Mesendoderm (in vitro differentiated cells): ENCODE results near the gene HMCN2.
A peak's percentile ranks its signal among the peaks of the same experiment; 100 is the strongest.
"Not testable (repeated sequence)": the region's sequence is repeated elsewhere in the genome, so short reads cannot be mapped to it uniquely, and the experiment has no call there.

Source experiments
- DNase-seq: peaks from one replicate; pipeline ENCODE4 v3.0.0; 2013
- H2AK5ac ChIP-seq: 2 replicates; pipeline ENCODE4 v1.6.1; 2013; ENCODE audit warnings: low read length, inconsistent platforms
- H2BK120ac ChIP-seq: 2 replicates; pipeline ENCODE4 v1.6.1; 2013; ENCODE audit warnings: low read depth, mild to moderate bottlenecking, low read length, moderate library complexity, mixed read lengths
- H2BK15ac ChIP-seq: replicated peaks from 2 replicates; pipeline ENCODE4 v1.6.1; 2013; ENCODE audit warnings: low read depth, mild to moderate bottlenecking, moderate library complexity
- H2BK5ac ChIP-seq: 2 replicates; pipeline ENCODE4 v1.6.1; 2013; ENCODE audit warnings: low read length, inconsistent platforms
- H3K18ac ChIP-seq: 2 replicates; pipeline ENCODE4 v1.6.1; 2013; ENCODE audit warnings: mild to moderate bottlenecking, low read length, mixed read lengths
- H3K23ac ChIP-seq: one replicate; pipeline ENCODE4 v1.6.1; 2013; ENCODE audit warnings: low read length
- H3K27ac ChIP-seq: 2 replicates; pipeline ENCODE4 v1.5.1; 2013; ENCODE audit warnings: low read depth, mild to moderate bottlenecking, inconsistent platforms, low read length, moderate library complexity
- H3K27me3 ChIP-seq: 2 replicates; pipeline ENCODE4 v1.6.1; 2013; ENCODE audit warnings: low read length, control low read depth, mild to moderate bottlenecking, inconsistent platforms; ENCODE audit not compliant: insufficient read depth, poor library complexity
- H3K36me3 ChIP-seq: 2 replicates; pipeline ENCODE4 v1.6.1; 2013; ENCODE audit warnings: low read length, inconsistent platforms; ENCODE audit not compliant: control insufficient read depth, insufficient read depth
- H3K4ac ChIP-seq: one replicate; pipeline ENCODE4 v1.6.1; 2013; ENCODE audit warnings: low read depth, mild to moderate bottlenecking, low read length, moderate library complexity
- H3K4me1 ChIP-seq: 2 replicates; pipeline ENCODE4 v1.6.1; 2013; ENCODE audit warnings: low read depth, low read length, inconsistent platforms; ENCODE audit not compliant: control insufficient read depth
- H3K4me2 ChIP-seq: 2 replicates; pipeline ENCODE4 v1.6.1; 2013; ENCODE audit warnings: low read length
- H3K4me3 ChIP-seq: 2 replicates; pipeline ENCODE4 v1.5.1; 2013; ENCODE audit warnings: mild to moderate bottlenecking, low read length
- H3K56ac ChIP-seq: one replicate; pipeline ENCODE4 v1.6.1; 2013; ENCODE audit warnings: low read length
- H3K79me1 ChIP-seq: 2 replicates; pipeline ENCODE4 v1.6.1; 2013; ENCODE audit warnings: low read length, inconsistent platforms
- H3K79me2 ChIP-seq: 2 replicates; pipeline ENCODE4 v1.6.1; 2013; ENCODE audit warnings: mild to moderate bottlenecking, low read length; ENCODE audit not compliant: control insufficient read depth, insufficient read depth
- H3K9ac ChIP-seq: 2 replicates; pipeline ENCODE4 v1.6.1; 2013; ENCODE audit warnings: low read length, inconsistent platforms
- H4K5ac ChIP-seq: one replicate; pipeline ENCODE4 v1.6.1; 2013; ENCODE audit warnings: low read length
- H4K8ac ChIP-seq: one replicate; pipeline ENCODE4 v1.6.1; 2013; ENCODE audit warnings: low read depth, mild to moderate bottlenecking, control low read depth, low read length, moderate library complexity
- WGBS: extraction: QIAGEN DNeasy Blood & Tissue Kit; methylation state at CpG from one replicate; pipeline ENCODE4 v1.1.7; 2013; ENCODE audit warnings: low lambda C conversion rate, missing lambda C conversion rate; ENCODE audit not compliant: insufficient coverage; ENCODE audit errors: extremely low coverage; 5-methylcytosine and 5-hydroxymethylcytosine counted together

Gene HMCN2

GRCh38 chr9:130271473-130271872 is 5.9 kb downstream of the HMCN2 start:
- no peaks in the 10 kb centered on the region for H3K27me3 ChIP-seq
- DNase-seq, result no peak
- H3K36me3 ChIP-seq, result no peaks in the 10 kb centered on the region

GRCh38 chr9:130275156-130275555 is 9.6 kb downstream of the HMCN2 start:
- H2BK5ac ChIP-seq, result no peak overlapping the region
- DNase-seq, result no peak
- no peak overlapping the region for H2BK15ac ChIP-seq
- H3K23ac ChIP-seq, result no peak overlapping the region
- no peak overlapping the region for H3K9ac ChIP-seq
- H3K4ac ChIP-seq, result no peak overlapping the region
- no peak overlapping the region for H3K56ac ChIP-seq
- H3K4me1 ChIP-seq, result no peaks in the 10 kb centered on the region
- no CpG with 5 or more reads among the region's 9 CpGs for WGBS
- no peaks in the 10 kb centered on the region for H3K79me1 ChIP-seq
- no peak overlapping the region for H2AK5ac ChIP-seq
- H3K4me3 ChIP-seq, result no peak overlapping the region
- H3K4me2 ChIP-seq, result no peak overlapping the region
- no peak overlapping the region for H4K8ac ChIP-seq
- no peak overlapping the region for H3K18ac ChIP-seq
- H3K36me3 ChIP-seq, result no peaks in the 10 kb centered on the region
- H3K79me2 ChIP-seq, result no peaks in the 10 kb centered on the region
- no peak overlapping the region for H2BK120ac ChIP-seq
- H4K5ac ChIP-seq, result no peak overlapping the region
- H3K27me3 ChIP-seq, result no peaks in the 10 kb centered on the region
- no peak overlapping the region for H3K27ac ChIP-seq

More at GRCh38 chr9:130271473-130271872, 5.9 kb downstream of the HMCN2 start:
- H2AK5ac ChIP-seq, result no peak overlapping the region
- H3K79me2 ChIP-seq, result no peaks in the 10 kb centered on the region
- no peak overlapping the region for H4K8ac ChIP-seq
- no peak overlapping the region for H3K4me2 ChIP-seq
- H4K5ac ChIP-seq, result no peak overlapping the region
- no peak overlapping the region for H2BK15ac ChIP-seq
- H3K56ac ChIP-seq, result no peak overlapping the region
- H3K9ac ChIP-seq, result no peak overlapping the region
- no peak overlapping the region for H2BK5ac ChIP-seq
- H3K18ac ChIP-seq, result no peak overlapping the region
- H2BK120ac ChIP-seq, result no peak overlapping the region
- H3K27ac ChIP-seq, result no peak overlapping the region
- H3K79me1 ChIP-seq, result no peaks in the 10 kb centered on the region
- no peak overlapping the region for H3K4me3 ChIP-seq
- H3K4ac ChIP-seq, result no peak overlapping the region
- no CpG with 5 or more reads among the region's 6 CpGs for WGBS
- peaks cover 5% of the 10 kb centered on the region for H3K4me1 ChIP-seq
- H3K23ac ChIP-seq, result no peak overlapping the region

- no peak overlapping the region for H2BK15ac ChIP-seq
- DNase-seq, result peak; percentile 73
- no peak overlapping the region for H3K56ac ChIP-seq
- H3K27ac ChIP-seq, result no peak overlapping the region
- H3K4me3 ChIP-seq, result no peak overlapping the region
- H3K36me3 ChIP-seq, result no peaks in the 10 kb centered on the region
- WGBS, result no CpG with 5 or more reads among the region's 3 CpGs
- H4K8ac ChIP-seq, result no peak overlapping the region
- no peak overlapping the region for H3K4me2 ChIP-seq
- no peaks in the 10 kb centered on the region for H3K27me3 ChIP-seq
- H3K18ac ChIP-seq, result no peak overlapping the region
- no peaks in the 10 kb centered on the region for H3K79me1 ChIP-seq
- no peak overlapping the region for H2BK5ac ChIP-seq
- no peak overlapping the region for H3K9ac ChIP-seq
- H3K4ac ChIP-seq, result no peak overlapping the region
- no peak overlapping the region for H2AK5ac ChIP-seq
- no peaks in the 10 kb centered on the region for H3K79me2 ChIP-seq
- no peaks in the 10 kb centered on the region for H3K4me1 ChIP-seq
- H2BK120ac ChIP-seq, result no peak overlapping the region
- H4K5ac ChIP-seq, result no peak overlapping the region
- no peak overlapping the region for H3K23ac ChIP-seq
Measured at GRCh38 chr9:130276121-130276520, 10.6 kb downstream of the HMCN2 start.

- Histone ChIP-seq H2BK5ac (no peak overlapping the region), H4K5ac (no peak overlapping the region), H2BK15ac (no peak overlapping the region), H3K36me3 (no peaks in the 10 kb centered on the region), H3K79me1 (no peaks in the 10 kb centered on the region), H3K4me1 (no peaks in the 10 kb centered on the region), H3K23ac (no peak overlapping the region), H2BK120ac (no peak overlapping the region), H3K4me3 (no peak overlapping the region), H2AK5ac (no peak overlapping the region), H3K9ac (no peak overlapping the region), H3K18ac (no peak overlapping the region), H3K4me2 (no peak overlapping the region), H4K8ac (no peak overlapping the region), H3K27me3 (no peaks in the 10 kb centered on the region), H3K56ac (no peak overlapping the region), H3K27ac (no peak overlapping the region), H3K4ac (no peak overlapping the region), H3K79me2 (no peaks in the 10 kb centered on the region)
- no peak for DNase-seq
- no CpG with 5 or more reads among the region's 11 CpGs for WGBS
Measured at GRCh38 chr9:130276955-130277354, 11.4 kb downstream of the HMCN2 start.

GRCh38 chr9:130277525-130277924 is 12.0 kb downstream of the HMCN2 start:
- not testable (repeated sequence) for H2BK5ac ChIP-seq, H3K9ac ChIP-seq, DNase-seq, H3K27me3 ChIP-seq, H3K4ac ChIP-seq, H3K56ac ChIP-seq, H2BK120ac ChIP-seq, H4K5ac ChIP-seq, H2BK15ac ChIP-seq, H3K79me2 ChIP-seq, H3K79me1 ChIP-seq, H3K4me2 ChIP-seq, H3K18ac ChIP-seq, H3K4me3 ChIP-seq, H3K23ac ChIP-seq, H3K36me3 ChIP-seq, H2AK5ac ChIP-seq, H3K27ac ChIP-seq, H4K8ac ChIP-seq, H3K4me1 ChIP-seq
- WGBS, result no CpG with 5 or more reads among the region's 1 CpG

- no CpG with 5 or more reads among the region's 4 CpGs for WGBS
- Histone ChIP-seq H3K4ac (no peak overlapping the region), H4K5ac (no peak overlapping the region), H3K56ac (no peak overlapping the region), H3K4me1 (no peaks in the 10 kb centered on the region), H2BK15ac (no peak overlapping the region), H3K9ac (no peak overlapping the region), H4K8ac (no peak overlapping the region), H3K4me2 (no peak overlapping the region), H2AK5ac (no peak overlapping the region), H3K79me2 (no peaks in the 10 kb centered on the region), H3K23ac (no peak overlapping the region), H3K27me3 (no peaks in the 10 kb centered on the region), H3K18ac (no peak overlapping the region), H3K4me3 (no peak overlapping the region), H3K79me1 (no peaks in the 10 kb centered on the region), H2BK120ac (no peak overlapping the region), H3K27ac (no peak overlapping the region), H3K36me3 (no peaks in the 10 kb centered on the region), H2BK5ac (no peak overlapping the region)
- DNase-seq, result no peak
Measured at GRCh38 chr9:130283539-130284248, 18.1 kb downstream of the HMCN2 start.
